Head of caudate nucleus (tissue), 42 donors: ENCODE measurements around the gene LCMT2.

Experiments used
- DNase-seq, 42 donors: peaks; one replicate each; pipeline versions ENCODE4 v3.0.0 to v3.0.0-alpha.2; 2020 to 2021; ENCODE audit warnings: mixed read lengths in 7 of 42
- intact Hi-C: fragments of 100-400 bp; cut with DNase I; formaldehyde crosslinking; loops from one replicate; pipeline ENCODE4 v1.15.0; 2022

The LCMT2 gene

GRCh38 chr15:43329960-43330779, at the start of gene LCMT2:
LCMT2 (minus strand) TSS chr15:43330573; CDS start chr15:43330489, 84 bp downstream.
- DNase-seq, result peak; percentile 86 to 97 (median 94)
- intact Hi-C loops, result no loop called here

- no peak for DNase-seq
- intact Hi-C loops, result no loop called here
These were observed 48.2 kb upstream of the LCMT2 start for GRCh38 chr15:43378601-43379000.

- DNase-seq, result peak in 11 of 42 donors; percentile 23 to 56 (median 30)
- intact Hi-C loops, result no loop called here
These were observed 45.8 kb upstream of the LCMT2 start for GRCh38 chr15:43376017-43376705.

GRCh38 chr15:43370975-43371974, 40.9 kb upstream of the LCMT2 start, which contains the start of the genes TUBGCP4 and ZSCAN29:
TUBGCP4 (plus strand) TSS chr15:43371101; CDS start chr15:43371355, 254 bp downstream.
ZSCAN29 (minus strand) TSS chr15:43371043; CDS start chr15:43369913, 1,130 bp downstream.
- intact Hi-C loops, result no loop called here
- DNase-seq, result peak; percentile 45 to 93 (median 84)

- peak in 21 of 42 donors; percentile 6 to 52 (median 15) for DNase-seq
- intact Hi-C loops, result no loop called here
These were observed 40.1 kb upstream of the LCMT2 start for GRCh38 chr15:43370310-43370974.

- intact Hi-C loops, result no loop called here
- no peak for DNase-seq
These were observed 31.0 kb upstream of the LCMT2 start for GRCh38 chr15:43361313-43361903.

- intact Hi-C loops, result no loop called here
- no peak for DNase-seq
These were observed 30.4 kb upstream of the LCMT2 start for GRCh38 chr15:43360821-43361220.

GRCh38 chr15:43352693-43353382, 22.5 kb upstream of the LCMT2 start:
- DNase-seq, result no peak
- intact Hi-C loops, result no loop called here

GRCh38 chr15:43347114-43347513, 16.7 kb upstream of the LCMT2 start:
- DNase-seq, result no peak
- intact Hi-C loops, result no loop called here

GRCh38 chr15:43346305-43346704, 15.9 kb upstream of the LCMT2 start:
- intact Hi-C loops, result no loop called here
- DNase-seq, result peak in 29 of 42 donors; percentile 5 to 61 (median 32)

- intact Hi-C loops, result no loop called here
- no peak for DNase-seq
These were observed 361 bp upstream of the LCMT2 start for GRCh38 chr15:43330780-43331087.

- DNase-seq, result peak in 28 of 42 donors; percentile 9 to 65 (median 31)
- intact Hi-C loops, result no loop called here
These were observed 985 bp downstream of the LCMT2 start for GRCh38 chr15:43329217-43329959.

- intact Hi-C loops, result no loop called here
- DNase-seq, result no peak
These were observed 5.2 kb downstream of the LCMT2 start for GRCh38 chr15:43325039-43325684.

GRCh38 chr15:43318990-43319771, 11.2 kb downstream of the LCMT2 start:
- DNase-seq, result no peak
- intact Hi-C loops, result no loop called here

- no peak for DNase-seq
- intact Hi-C loops, result no loop called here
These were observed 12.7 kb downstream of the LCMT2 start for GRCh38 chr15:43317566-43318184.
